Measurements from ENCODE around the gene SKP2.
"Not testable (repeated sequence)": the region's sequence is repeated elsewhere in the genome, so short reads cannot be mapped to it uniquely, and the experiment has no call there.

The SKP2 gene

DNA sequence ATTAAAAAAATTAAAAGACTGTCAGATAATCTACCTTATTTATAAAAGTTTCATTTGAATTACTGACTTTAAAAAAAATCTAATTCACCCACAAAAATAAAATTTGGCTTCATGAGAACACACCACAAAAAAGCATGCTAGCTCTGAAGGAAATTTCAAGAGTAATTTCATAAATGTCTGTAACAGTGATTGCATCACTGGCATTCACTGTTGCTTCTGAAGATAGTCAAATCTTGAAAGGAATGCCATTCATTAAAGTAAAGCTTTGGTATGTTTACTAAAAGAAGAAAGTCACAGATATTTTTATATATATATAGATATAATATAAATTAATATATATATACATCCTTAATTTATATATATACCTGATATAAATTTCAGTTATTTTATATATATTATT, 46.4 kb downstream of the SKP2 start:
- FAIRE-seq (no peak), DNase-seq (ENCODE audit: insufficient read length, low spot score) (no peak)

DNA sequence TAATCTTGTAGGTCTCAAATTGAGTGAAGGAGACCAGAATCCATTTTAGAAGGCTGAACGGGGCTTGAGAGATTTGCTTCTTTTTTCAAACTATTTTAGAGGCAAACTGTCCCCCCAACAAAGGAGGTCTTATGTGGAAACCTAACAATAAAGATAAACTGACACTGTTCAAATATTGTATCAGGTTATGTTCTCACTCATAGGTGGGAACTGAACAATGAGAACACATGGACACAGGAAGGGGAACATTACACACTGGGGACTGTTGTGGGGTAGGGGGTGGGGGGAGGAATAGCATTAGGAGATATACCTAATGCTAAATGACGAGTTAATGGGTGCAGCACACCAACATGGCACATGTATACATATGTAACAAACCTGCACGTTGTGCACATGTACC, 46.9 kb downstream of the SKP2 start:
- not testable (repeated sequence) for DNase-seq (ENCODE audit: insufficient read length, low spot score); FAIRE-seq

DNA sequence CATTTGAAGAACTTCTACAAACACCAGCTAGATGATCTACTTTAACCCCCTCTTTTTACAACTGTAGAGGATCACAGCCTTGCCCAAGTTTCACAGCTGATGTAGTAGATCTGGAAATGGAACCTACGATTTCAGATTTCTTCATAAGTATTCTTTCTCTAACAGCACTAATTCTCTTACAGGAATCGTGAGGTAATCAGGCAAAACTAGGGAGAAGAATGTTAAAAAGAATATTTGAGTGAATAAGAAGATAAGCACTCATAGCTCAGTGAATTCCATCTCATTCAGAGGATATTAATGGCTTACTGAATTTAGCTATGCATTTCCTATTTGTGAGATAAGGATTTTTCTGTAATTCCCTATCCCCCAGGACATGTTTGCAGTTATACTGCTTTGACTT, 47.7 kb downstream of the SKP2 start:
- FAIRE-seq = no peak
- DNase-seq (ENCODE audit: insufficient read length, low spot score) = no peak

DNA sequence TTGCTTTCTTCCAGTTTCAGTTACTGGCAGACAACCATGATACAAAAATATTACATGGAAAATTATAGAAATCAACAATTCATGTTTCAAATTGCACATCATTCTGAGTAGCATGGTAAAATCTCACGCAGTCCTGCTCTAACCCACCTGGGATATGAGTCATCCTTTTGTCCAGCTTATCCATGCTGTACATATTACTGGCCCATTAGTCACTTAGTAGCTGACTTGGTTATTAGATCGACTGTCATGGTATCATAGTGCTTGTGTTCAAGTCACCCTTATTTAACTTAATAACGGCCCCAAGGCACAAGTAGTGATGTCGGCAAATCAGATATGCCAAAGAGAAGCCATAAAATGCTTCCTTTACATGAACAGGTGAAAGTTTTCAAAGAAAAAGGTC, 48.6 kb downstream of the SKP2 start:
- no peak for FAIRE-seq
- DNase-seq (ENCODE audit: insufficient read length, low spot score) = no peak

DNA sequence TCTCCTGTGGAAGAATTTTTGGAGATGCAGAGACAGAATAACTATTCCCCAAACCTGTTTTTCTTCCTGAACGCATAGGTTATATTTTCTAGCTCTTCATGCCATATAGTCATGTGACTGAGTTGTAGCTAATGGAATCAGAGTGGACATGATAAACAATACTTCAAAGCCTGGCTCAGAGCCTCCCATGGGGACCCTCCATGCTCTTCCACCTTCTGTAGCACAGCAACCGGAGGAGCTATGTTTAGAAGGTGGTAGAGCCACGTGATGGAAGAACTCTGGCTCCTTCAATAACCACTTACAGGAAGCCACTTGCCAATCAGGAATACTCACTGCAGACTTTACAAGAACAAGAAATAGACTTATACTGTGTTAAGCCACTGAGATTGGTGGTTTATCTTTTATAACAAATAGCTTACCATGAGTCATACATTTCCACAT, 50.6 kb downstream of the SKP2 start:
- DNase-seq (ENCODE audit: insufficient read length, low spot score) (no peak), FAIRE-seq (no peak)

DNA sequence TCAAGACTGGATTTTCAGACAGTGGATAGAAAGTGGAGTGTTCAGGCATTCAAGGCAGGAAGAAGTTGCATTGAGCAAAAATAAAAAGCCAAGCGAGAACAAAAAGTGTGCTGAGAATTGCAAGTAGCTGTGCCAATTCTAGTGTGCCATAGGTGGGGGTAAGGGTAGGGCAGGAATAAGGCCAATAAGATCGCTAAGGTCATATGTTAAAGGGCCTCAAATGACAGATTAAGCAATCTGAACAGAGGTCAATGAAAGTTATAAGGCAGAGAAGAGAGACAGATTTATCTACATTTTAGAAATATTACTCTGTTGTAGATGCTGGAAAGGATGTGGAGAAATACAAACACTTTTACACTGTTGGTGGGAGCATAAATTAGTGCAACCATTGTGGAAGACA, 53.4 kb downstream of the SKP2 start:
- FAIRE-seq = no peak
- no peak for DNase-seq (ENCODE audit: insufficient read length, low spot score)

DNA sequence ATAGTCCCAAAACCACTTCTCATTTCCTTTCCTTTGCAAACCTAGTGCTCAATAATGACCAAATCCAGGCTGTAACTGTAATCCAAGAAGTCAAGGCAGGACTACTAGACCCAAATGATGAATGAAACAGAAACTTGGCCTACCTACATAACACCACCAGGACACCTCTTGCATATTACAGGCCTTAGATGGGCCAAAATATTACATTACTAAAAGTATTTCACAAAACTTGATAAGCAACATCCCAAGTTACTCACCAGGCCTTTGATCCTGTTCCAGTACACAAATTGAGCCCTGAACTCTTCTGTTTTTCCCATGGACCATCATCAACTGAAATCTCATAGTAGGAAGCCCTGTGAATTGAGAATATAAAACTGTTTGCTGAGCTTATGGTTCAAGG, 55.0 kb downstream of the SKP2 start:
- FAIRE-seq (no peak), DNase-seq (ENCODE audit: insufficient read length, low spot score) (no peak)

DNA sequence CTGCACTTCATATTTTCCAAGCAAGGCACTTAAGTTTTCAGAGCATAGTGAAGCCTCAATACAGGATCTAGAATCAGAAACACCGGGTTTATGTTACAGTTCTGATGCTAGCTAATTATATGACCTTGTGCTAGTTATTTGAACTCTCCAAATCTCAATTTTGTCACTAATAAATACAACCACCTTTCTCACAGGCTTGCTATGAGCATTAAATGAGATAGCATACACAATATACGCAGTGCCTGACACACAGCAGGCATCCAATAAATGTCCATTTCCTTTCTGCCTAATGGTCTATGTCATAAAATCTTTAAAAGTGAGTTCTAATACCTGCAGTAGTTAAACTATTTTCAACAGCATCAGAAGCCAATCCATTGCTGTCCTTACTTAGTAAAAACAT, 56.9 kb downstream of the SKP2 start:
- DNase-seq (ENCODE audit: insufficient read length, low spot score) (no peak), FAIRE-seq (no peak)

DNA sequence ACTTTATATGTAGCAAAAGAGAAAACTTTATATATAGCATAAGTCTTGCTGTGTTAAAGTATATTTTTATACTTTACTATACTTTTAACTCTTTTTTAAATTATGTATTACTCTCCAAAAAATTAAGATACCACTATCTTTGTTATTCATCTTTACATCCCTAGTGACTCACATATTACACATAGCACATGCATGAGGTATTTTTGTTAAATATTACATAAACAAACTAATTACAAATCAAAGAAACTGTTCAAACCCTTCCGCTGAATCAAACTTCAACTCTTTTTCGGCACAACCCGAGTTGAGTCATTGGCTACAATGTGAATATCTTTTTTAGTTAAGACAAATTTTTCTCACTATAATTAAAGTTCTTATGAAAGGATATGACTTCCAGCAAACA, 57.8 kb downstream of the SKP2 start:
- DNase-seq (ENCODE audit: insufficient read length, low spot score) = no peak
- FAIRE-seq = no peak

DNA sequence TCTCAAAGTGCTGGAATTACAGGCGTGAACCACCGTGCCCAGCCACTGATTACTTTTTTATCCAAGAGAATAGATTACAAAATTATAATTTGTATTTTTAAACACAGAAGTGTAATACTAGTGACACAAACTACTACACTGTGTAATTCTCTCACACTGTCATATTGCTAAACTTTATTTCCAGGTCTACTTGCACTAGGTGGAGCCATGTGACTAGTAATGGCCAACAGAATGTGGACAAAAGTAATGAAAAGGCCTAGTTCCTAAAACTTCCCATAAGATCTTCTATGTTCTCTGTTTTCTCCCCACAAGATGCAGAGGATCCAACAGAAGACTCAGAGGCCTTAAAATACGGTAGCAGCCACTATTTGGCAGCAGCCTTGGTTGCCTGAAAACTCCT, 62.5 kb downstream of the SKP2 start:
- no peak for FAIRE-seq

DNA sequence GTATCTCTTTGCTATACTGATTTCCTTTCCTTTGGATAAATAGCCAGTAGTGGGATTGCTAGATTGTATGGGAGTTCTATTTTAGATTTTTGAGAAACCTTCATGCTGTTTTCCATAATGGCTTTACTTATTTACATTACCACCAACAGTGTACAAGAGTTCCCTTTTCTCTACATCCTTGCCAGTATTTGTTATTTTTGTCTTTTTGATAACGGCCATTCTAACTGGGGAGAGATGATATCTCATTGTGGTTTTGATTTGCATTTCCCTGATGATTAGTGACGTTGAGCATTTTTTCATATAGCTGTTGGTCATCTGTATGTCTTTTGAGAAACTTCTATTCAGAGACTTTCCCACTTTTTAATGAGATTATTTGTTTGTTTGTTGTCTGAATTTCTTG, 64.0 kb downstream of the SKP2 start:
- no peak for DNase-seq (ENCODE audit: insufficient read length, low spot score)
- FAIRE-seq = no peak

More for the DNA sequence above, 62.5 kb downstream of the SKP2 start:
- DNase-seq (ENCODE audit: insufficient read length, low spot score) = no peak

DNA sequence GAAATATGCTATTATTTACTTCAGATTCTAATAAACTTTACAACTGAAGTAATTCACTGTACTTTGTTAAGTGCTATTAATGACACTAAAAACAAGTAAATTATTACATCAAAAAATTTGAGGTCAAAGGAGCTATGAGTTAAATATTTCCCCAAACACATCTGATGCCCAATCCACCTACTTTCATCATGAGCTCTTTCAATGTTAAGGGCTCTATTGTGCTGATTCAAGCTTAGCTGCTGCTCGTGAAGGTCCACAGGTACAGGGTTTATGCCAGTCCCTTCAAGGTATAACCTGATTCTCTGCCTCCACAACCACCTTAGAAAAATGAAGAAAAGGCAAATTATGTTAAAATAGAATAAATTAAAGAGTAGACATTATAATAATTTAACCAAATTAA, 65.7 kb downstream of the SKP2 start:
- no peak for FAIRE-seq
- DNase-seq (ENCODE audit: insufficient read length, low spot score) = no peak

DNA sequence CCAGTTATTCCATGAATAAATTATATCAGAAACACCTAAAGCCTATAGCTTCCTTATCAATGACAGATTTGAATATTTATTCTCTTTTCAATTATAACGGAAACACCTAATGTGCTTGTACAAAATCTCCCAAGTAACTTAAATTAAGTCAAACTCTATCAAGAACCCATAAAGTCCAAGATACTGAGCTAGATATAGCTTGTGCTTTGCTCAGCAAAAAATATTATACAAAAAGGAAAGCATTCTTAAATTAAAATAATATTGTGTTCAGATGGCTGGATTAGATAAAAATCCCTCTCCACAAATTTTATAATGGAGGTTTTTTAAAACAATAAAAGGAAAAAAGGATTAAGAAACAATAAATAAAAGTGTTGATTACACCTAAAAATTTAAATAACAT, 66.1 kb downstream of the SKP2 start:
- DNase-seq (ENCODE audit: insufficient read length, low spot score) = no peak
- FAIRE-seq = no peak

DNA sequence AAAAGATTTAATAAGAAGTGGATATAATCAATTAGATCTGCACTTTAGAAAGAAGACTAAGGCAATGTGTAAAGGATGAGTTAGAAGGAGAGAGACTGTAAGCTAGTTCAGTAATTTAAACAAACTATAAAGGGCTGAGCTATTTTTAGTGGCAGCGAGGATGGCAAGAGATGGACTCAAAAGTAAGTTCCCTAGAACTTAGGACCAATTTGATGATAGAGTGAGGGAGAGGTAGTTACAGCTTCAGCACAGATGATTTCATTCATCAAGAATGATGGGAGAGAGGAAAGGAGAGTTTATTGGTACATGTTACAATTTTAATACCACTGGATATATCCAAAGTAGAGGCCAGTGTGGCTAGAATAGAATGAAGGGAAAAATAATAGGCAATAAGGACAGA, 70.7 kb downstream of the SKP2 start:
- DNase-seq (ENCODE audit: insufficient read length, low spot score) = no peak
- FAIRE-seq = no peak

DNA sequence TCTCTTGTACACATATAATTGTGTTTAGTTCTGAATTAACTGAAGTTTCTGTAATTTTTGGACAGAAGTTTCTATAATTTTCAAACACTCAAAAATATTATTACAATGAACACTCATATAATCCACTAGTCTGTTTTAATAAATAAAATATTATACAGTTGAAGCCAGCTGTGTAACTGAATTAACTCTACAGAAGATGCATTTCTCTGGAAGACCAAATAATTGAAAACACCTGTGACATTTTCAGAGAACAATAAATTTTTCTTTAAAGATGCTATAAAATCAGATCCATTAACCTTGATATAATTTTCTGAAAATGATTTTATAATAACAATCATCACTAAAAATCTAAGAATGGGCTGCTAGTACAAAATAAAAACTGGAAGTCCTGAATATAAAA, 75.1 kb downstream of the SKP2 start:
- FAIRE-seq (no peak), DNase-seq (ENCODE audit: insufficient read length, low spot score) (no peak)

DNA sequence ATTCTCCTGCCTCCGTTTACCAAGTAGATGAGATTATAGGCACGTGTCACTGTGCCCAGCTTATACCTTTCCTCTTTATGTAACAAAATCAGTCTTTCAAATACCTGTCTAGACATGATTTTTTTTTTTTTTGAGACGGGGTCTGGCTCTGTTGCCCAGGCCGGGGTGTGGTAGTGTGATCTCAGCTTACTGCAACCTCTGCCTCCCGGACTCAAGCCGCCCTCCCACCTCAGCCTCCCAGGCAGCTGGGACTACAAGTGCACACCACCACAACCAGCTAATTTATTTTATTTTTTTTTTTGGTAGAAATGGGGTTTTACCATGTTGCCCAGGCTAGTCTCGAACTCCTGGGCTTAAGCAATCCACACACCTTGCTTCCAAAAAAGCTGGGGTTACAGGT, 76.6 kb downstream of the SKP2 start:
- DNase-seq (ENCODE audit: insufficient read length, low spot score) (no peak), FAIRE-seq (no peak)

DNA sequence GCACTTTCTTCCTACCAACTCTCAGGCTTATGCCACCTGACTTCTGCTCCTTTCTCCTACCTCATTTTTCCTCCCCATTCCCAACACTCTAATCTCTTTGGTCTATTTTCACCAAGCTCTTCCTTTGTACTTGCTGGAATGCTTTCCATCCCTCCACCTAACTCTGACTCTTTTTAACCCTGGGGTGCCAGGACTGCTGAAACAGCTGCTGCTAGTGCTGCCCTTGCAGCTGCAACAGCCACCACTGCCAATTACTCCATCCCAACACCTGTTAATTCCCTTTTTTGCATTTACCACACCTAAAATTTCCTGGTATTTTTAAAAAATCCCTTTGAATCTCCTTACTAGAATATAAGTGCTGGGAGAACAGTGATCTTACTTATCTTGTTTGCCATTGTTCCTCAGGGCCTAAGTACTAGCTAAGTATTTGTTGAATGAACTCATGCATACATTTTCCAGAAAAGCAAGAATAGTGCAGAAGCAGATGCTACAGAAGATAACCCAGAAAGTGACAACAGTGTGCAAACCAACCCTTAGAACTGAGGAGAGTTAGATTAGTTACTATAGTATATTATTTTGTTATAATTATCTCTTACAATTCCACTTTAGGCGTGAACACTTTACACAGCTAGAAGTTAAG, 78.4 kb downstream of the SKP2 start:
- DNase-seq (ENCODE audit: insufficient read length, low spot score) = no peak

DNA sequence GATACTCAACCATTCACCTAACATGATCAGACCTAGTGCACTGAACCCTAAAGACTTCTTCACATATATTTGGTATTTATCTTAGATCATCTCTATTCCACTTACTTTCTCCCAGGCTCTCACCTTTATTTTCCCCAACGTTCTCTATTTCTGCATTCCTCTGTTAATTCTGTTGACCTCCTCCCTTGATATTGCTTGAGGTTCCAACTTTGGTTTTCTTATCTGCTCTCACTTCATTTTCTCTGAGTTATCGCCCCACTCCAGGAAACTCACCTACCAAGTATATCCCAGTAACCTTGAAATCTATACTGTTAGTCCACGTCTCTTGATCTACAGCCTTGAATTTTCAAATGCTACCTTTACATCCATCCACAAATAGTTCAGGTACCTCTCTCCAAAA, 80.6 kb downstream of the SKP2 start:
- FAIRE-seq (no peak), DNase-seq (ENCODE audit: insufficient read length, low spot score) (no peak)

More for the DNA sequence above, 78.4 kb downstream of the SKP2 start:
- FAIRE-seq = no peak

Data from GM19239 (cell line).